NCI-H2081 (cell line): ENCODE results near the gene ENO3.
"Not testable (repeated sequence)": the region's sequence is repeated elsewhere in the genome, so short reads cannot be mapped to it uniquely, and the experiment has no call there.

Experiments
- DNase-seq, 2 experiments: peaks; one replicate each; lab custom pipeline; 2025; lab: John Stamatoyannopoulos, UW

ENO3 gene

GRCh38 chr17:4950746-4951204, at the start of gene ENO3:
Gene ENO3, plus strand, starts transcription at chr17:4951119. Its CDS starts 711 bp downstream, at chr17:4951830.
- DNase-seq = peak in 1 of 2 experiments; percentile 9

- DNase-seq = no peak
Measured at GRCh38 chr17:4901648-4902344, 49.1 kb upstream of the ENO3 start.

- no peak for DNase-seq
Measured at GRCh38 chr17:4902540-4902939, 48.4 kb upstream of the ENO3 start.

GRCh38 chr17:4903051-4903818, 47.7 kb upstream of the ENO3 start, which contains the start of gene CHRNE:
Gene CHRNE, minus strand, starts transcription at chr17:4903098. Its CDS starts 35 bp downstream, at chr17:4903063.
- peak; percentile 77 to 78 for DNase-seq

GRCh38 chr17:4906642-4907041, 44.3 kb upstream of the ENO3 start:
- not testable (repeated sequence) for DNase-seq

- peak; percentile 29 to 63 for DNase-seq
Measured at GRCh38 chr17:4908301-4908700, 42.6 kb upstream of the ENO3 start.

GRCh38 chr17:4908711-4909496, 42.0 kb upstream of the ENO3 start:
- peak; percentile 60 to 73 for DNase-seq

- DNase-seq = no peak
Measured at GRCh38 chr17:4913994-4914393, 36.9 kb upstream of the ENO3 start.

- DNase-seq = not testable (repeated sequence)
Measured at GRCh38 chr17:4914551-4914950, 36.4 kb upstream of the ENO3 start.

- DNase-seq = no peak
Measured at GRCh38 chr17:4919511-4920047, 31.3 kb upstream of the ENO3 start.

GRCh38 chr17:4920351-4921048, 30.4 kb upstream of the ENO3 start:
- no peak for DNase-seq

GRCh38 chr17:4921320-4921719, 29.6 kb upstream of the ENO3 start:
- no peak for DNase-seq

- not testable (repeated sequence) for DNase-seq
Measured at GRCh38 chr17:4926577-4927335, 24.2 kb upstream of the ENO3 start.

GRCh38 chr17:4928881-4929280, 22.0 kb upstream of the ENO3 start:
- no peak for DNase-seq

- no peak for DNase-seq
Measured at GRCh38 chr17:4931963-4932362, 19.0 kb upstream of the ENO3 start, which contains the start of gene GP1BA. Gene GP1BA, plus strand, starts transcription at chr17:4932277. Its CDS starts 328 bp downstream, at chr17:4932605.

- no peak for DNase-seq
Measured at GRCh38 chr17:4932756-4933155, 18.2 kb upstream of the ENO3 start.

GRCh38 chr17:4933646-4934045, 17.3 kb upstream of the ENO3 start:
- DNase-seq = no peak

- no peak for DNase-seq
Measured at GRCh38 chr17:4934173-4934979, 16.5 kb upstream of the ENO3 start.

- DNase-seq = no peak
Measured at GRCh38 chr17:4935650-4936049, 15.3 kb upstream of the ENO3 start.

- no peak for DNase-seq
Measured at GRCh38 chr17:4936436-4936835, 14.5 kb upstream of the ENO3 start.
